ENCODE measurements around the gene ANXA2.
"Not testable (repeated sequence)": the region's sequence is repeated elsewhere in the genome, so short reads cannot be mapped to it uniquely, and the experiment has no call there.

Gene ANXA2

DNA sequence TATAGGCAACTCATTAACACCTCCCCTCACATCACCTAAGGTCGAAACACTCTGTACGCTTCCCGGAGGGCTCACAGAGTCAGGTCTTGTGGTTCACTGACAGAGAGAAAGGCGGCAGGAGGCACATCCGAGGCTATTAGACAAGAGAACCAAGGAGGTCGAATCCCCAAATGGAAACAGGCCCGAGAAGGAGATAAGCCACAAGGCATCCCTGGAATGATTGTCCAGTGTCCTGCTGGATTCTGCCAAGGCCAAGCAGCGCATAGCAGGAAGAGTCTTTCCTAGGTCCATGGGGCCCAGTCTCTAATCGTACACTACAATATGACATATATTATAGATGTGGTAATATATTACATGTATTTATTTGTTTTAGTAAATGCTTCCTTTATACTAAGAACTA, 58.5 kb downstream of the ANXA2 start:
- no peak for FAIRE-seq

DNA sequence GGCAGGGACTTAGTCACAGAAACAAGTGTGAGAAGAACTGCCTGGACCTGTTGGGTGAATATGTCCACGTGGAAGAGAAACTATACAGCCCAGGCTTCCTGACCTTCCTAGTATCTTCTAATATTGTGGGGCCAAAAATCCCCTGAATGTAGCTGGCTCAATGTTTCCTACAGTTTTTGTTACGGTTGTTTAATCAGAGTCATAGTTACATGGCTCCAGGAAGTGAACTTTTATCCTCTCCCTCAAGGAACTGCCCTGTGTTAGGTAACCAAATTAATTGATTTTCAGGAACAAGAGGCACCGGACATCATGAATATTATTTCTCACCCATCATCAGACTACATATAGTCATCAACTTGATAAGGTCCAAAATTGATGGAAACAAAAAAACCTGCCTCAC, 59.0 kb downstream of the ANXA2 start:
- no peak for FAIRE-seq

DNA sequence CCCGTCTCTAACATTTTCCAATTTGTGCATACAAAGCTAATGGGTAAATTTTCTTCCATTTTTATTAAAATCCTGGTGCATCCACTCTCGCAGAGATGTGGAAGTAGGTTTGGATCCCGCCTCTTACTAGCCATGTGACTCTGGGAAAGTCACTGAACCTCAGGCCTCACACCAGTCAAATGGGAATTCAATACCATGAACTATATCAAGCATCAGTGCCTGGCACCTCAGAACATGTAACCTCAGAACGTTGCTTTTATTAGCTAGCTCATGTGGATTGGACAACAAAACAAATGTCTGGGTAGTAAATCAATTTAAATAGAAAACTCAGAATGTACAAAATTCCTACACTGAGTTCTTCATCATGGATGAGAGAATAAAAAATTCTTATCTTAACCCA, 60.7 kb downstream of the ANXA2 start:
- FAIRE-seq = no peak

DNA sequence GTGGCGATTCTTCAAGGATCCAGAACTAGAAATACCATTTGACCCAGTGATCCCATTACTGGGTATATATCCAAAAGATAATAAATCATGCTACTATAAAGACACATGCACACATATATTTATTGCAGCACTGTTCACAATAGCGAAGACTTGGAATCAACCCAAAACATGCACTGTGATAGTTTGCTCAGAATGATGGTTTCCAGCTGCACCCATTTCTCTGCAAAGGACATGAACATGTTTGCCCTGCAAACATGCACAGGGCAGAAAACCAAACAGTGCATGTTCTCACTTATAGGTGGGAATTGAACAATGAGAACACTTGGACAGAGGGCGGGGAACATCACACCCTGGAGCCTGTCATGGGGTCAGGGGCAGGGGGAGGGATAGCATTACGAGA, 62.5 kb downstream of the ANXA2 start:
- not testable (repeated sequence) for FAIRE-seq

DNA sequence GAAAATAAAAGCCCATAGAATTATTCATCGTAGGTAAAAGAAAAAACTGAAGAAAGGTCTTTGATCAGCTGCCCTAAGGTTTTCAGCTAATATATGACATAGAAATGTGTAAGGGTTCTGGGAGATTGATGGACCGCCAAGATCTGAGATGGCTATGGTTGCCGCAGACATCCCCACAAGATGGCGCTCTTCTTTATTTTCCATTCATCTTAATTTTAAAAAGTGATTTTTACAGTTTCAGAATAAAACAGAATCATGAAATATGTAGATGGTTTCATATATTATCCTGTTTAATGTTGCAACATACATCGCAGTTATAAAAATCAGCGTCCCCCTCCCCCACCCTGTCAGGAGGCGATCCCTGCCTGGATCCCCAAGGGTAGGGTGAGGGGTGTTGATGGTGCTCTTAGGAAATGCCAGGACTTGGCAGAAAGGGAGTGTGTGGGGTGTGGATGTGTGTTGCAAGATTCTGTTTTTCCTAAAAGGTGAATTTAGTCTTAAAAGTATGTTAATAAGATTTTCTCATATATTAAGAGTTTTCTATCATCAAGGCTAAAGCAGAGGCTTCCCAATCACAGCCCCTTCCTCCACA, 68.8 kb downstream of the ANXA2 start:
- FAIRE-seq = no peak

DNA sequence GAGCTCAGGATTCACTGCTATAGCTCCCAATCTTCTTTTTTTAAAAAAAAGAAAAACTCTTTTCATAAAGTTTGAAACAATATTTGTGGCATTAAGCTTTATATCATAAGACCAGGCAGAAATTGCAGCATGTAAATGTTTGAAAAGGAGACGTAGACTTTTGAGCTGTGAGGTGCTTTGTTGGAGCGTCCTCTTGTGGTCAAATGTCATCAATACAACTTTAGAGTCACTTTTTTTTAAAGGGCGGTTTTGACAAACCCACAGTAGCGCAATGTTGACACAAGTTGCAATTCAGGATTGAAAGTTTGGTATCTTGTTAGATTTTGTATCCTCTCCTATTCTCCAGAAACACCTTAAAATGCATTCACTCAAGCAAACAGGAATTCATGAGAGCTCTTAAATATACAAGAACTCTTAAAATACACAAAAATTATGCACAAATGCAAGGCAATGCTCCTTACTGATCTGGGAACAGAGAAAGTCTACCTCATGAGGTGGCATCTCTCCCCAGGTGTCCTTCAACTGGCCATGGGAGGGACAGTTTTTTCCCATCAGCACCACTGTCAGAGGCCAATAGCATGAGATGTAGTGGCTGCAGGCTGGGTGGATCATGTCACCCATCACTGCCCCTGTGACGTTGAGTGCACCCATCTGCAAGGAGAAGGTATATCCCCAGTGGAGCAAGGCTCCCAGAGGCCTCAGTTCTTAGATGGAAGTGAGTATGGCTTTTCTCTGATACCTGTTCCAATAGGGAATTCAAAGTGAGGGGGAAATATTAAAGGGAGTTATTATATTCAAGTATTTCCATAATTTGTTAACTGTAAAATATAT, 70.7 kb downstream of the ANXA2 start:
- no peak for FAIRE-seq

DNA sequence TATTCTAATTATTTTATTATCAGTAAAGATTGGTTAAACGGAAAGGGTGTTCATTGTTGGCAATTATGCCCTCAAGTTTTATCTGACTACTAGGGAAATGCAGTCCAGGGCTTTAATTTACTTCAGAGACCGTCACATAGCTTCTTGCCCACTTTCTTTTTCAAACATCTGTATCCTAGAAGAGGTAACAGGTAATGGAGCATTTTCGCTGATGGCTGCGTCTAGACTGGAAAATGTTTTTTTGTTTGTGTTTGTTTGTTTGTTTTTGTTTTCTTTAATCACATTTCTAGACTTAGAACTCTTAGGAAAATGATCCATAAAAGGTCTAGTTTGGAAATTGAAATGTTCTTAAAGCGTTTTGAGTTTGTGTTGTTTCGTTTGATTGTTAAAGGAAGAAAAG, 71.4 kb downstream of the ANXA2 start:
- FAIRE-seq = no peak

DNA sequence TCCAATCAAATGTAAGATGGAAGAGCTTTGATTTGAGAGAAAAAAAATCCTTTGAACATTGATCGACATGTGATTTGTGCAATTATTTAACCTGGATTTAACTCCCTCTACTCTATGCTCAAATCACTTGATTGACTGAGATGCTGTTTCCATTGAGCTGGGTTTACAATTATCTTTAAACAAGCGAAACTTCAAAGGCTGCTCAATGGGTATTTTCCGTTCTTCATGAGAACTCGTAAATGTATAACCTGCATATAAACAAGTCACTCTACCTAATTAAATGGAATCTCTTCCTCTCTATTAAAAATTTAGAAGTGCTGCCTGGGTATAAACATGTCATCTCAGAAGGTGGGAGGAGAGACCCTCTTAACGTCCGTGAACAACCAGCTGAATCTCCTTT, 71.9 kb downstream of the ANXA2 start:
- no peak for FAIRE-seq

DNA sequence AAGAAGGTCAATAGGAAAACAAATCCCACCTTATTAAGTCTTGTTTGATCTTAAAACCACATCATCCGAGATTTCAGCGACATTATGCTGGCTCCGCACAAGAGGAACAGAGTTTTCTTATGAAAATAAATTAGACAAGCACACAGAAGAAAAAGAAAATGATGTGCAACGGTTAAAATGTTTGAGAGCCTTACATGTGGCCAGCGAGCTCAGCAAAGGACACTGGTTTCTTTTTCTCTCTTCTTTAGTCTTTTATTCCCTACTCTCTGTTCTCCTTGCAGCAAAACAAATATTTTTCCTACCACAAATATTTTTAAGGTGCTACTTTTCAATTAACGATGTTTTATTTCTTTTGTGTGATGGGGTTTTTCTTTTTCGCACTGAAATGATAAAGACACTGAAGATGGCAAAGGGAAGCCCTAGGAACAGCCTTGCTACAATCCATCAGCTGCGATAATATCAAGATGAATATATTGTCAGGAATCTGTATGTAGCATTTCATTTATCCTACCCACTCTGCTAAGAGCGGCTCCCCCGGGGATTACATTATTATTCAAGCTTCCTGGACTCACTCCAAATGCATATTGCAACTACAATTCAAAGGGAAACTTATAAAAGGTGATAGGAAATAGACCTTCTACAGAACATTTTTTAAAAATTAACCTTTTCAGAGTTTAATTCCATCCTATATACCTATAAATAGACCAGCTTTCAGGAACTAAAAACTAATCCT, 72.9 kb downstream of the ANXA2 start:
- no peak for FAIRE-seq

DNA sequence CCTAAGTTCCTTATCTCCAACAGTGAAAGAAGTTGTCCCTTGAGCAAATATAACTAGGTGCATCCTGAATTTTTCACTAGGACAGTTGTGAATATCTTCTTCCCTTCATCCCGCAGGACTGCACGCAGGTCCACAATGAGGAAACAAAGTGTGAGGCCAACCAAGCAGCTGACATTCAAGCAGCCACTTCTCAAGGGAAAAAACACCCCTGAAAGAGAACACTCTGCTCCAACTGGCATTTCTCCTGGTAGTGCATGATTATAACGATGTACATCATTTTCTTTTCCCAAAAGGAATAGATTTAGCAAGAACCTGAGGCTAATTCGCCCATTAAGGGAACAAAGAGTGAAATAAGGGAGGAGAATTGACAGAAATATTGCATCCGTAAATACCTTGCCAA, 74.5 kb downstream of the ANXA2 start:
- FAIRE-seq = no peak

DNA sequence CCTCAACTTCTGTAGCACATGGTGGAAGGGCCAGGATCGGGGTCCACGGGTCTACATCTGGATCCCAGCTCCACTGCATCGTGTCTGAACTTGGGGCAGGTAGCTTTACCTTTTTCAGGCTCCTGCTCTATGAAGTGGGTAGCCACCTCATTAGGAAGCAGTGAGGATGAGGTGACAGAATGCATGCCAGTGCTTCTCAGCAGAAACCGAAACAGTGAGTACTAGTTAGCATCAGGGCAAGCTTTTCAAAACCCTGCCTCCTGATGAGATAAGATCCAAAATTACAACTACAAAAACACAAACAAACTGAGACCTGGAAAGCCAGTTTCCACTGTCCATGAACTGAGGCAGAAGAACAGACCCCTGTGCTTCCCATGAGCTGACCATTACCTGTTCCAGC, 77.4 kb downstream of the ANXA2 start:
- FAIRE-seq = no peak

DNA sequence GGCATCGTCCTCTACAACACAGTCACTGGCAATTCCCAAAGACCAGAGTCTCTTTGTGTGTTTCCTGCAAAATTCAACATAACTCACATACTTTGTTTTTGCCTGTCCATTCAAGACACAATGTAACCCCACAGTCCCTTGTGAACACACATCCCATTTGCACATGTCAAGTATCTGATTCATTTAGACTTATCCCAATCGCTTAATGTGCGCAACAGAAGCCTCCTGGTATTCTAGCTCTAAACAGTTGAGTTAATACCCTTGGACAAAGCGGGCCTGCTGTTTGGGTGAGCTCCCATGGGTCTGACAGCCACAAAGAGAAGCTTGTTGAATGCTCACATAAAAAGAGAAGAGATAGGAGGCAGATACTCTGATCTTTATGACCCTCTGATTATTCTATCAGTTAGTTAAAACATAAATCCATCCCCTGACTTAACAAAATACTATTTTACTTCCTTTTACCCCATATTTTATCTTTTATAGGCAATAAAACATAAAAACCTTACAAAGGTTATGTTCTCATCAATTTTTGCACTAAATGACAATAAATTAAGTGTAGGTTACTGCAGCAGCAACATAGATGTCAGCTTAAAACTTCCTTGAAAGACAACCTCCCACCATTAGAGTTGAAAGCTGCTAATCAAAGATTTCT, 79.4 kb downstream of the ANXA2 start:
- no peak for FAIRE-seq

DNA sequence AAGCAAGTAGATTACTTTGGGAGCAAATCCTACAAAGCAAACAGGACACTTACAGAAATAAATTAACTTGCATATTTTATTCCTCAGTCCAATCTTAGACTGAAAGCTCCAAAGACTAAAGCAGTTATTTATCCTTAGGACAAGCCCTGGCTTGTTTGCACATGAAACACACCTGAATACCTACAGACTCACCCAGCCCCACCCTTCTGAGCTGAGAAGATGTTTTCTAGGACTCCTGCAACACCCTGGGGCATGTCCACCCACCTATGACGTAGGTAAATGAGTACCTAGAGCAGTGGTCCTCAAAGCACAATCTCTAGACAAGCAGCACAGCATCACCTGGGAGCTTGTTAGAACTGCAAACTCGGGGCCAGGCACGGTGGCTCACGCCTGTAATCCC, 80.8 kb downstream of the ANXA2 start:
- no peak for FAIRE-seq

DNA sequence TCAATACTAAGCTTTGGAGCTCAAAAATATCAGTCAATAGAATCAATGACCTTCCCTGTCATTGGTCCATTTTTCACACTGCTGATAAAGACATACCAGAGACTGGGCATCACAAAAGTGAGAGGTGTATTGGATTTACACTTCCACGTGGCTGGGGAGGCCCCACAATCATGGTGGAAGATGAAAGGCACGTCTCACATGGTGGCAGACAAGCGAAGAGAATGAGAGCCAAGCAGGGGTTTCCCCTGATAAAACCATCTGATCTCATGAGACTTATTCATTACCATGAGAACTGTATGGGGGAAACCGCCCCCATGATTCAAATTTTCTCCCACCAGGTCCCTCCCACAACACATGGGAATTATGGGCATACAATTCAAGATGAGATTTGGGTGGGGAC, 81.9 kb downstream of the ANXA2 start:
- FAIRE-seq = no peak

DNA sequence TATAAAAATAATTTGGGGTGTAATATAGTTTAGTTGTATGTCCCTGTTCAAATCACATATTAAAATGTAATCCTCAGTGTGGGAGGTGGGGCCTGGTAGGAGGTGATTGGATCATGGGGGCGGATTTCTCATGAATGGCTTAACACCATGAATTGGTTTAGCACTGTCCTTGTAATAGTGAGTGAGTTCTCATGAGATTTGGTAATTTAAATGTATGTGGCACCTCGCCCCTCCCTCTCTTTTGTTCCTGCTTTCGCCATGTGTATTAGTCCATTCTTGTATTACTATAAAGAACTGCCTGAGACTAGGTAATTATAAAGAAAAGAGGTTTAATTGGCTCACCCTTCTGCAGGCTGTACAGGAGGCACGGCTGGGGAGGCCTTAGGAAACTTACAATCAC, 83.9 kb downstream of the ANXA2 start:
- no peak for FAIRE-seq

DNA sequence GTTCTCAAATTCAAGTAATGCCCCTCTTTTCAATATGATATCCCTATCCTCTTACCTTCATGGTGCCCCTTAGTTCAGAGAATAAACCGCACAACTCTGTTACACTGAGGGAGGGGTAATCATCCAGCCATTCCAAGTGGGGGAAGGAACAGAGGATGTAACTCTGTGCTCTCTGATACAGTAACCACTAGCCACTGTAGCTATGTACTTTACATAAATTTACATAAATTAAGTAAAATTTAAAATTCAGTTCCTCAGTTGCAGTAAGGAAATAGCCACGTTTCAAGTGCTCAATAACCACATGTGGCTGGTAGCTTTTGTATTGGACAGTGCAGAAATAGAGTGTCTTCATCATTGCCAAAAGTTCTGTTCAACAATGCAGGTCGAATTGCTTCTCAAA, 90.8 kb downstream of the ANXA2 start:
- no peak for FAIRE-seq

DNA sequence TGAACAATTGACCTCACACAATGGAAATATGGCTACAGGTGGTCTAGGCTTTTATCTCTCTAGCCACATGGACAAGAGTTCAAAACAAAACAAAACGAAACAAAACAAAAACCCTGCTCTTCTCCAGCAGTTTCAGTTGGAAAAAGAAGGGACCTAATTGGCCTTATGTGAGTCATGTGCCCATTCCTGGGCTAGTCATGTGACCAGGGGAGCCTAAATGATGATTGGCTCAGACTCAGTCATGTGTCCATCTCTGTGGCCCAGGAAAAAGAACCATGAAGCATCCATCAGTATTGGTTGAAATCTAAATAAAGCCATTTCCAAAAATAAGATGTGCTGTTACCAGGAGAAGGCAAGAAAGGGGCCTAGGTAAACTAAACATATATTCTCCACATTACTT, 96.8 kb downstream of the ANXA2 start:
- FAIRE-seq = no peak

DNA sequence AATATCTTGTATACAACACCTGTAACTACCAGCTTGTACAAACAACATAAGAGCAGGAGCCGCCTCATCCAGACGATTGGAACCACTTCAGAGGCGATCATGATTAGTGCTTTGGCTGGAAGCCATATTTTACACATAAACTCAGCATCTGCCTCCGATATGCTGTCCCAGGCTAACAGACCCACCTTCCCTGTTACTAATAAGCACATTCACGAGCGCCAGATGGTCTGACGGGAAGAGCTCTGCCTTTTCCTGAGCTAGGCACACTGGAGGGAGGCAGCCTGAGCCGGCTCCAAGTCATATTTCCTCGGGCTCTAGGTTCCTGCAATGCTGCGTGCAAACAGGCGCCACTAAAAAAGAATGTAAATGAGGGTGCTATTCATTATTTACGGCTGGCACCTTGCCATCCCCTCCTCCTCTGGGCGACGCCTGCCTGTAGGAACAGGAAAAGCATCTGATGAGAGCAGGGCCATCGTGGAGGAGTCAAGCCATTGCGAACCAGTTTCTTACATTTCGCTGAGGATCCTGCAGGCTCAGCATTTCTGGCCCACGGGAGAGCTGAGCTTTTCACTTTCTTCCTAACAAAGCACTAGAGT, 98.2 kb downstream of the ANXA2 start:
- FAIRE-seq = no peak

All from colon (tissue), 2 donors.